Measurements from ENCODE around the gene TMSB10.
"Not testable (repeated sequence)": the region's sequence is repeated elsewhere in the genome, so short reads cannot be mapped to it uniquely, and the experiment has no call there.

TMSB10 gene

GRCh38 chr2:84939426-84940087 lies 34.1 kb downstream of the TMSB10 start:
- peak; percentile 49 to 63 for DNase-seq (ENCODE audit: low read depth in 2 of 2)

GRCh38 chr2:84940088-84940470 lies 34.6 kb downstream of the TMSB10 start:
- no peak for DNase-seq (ENCODE audit: low read depth in 2 of 2)

- DNase-seq (ENCODE audit: low read depth in 2 of 2): no peak
Measured at GRCh38 chr2:84940831-84941412, 35.5 kb downstream of the TMSB10 start.

GRCh38 chr2:84942166-84942565 lies 36.7 kb downstream of the TMSB10 start:
- DNase-seq (ENCODE audit: low read depth in 2 of 2): no peak

- no peak for DNase-seq (ENCODE audit: low read depth in 2 of 2)
Measured at GRCh38 chr2:84942964-84943421, 37.5 kb downstream of the TMSB10 start.

GRCh38 chr2:84944295-84944909 lies 38.9 kb downstream of the TMSB10 start:
- no peak for DNase-seq (ENCODE audit: low read depth in 2 of 2)

GRCh38 chr2:84945838-84946203 lies 40.4 kb downstream of the TMSB10 start:
- DNase-seq (ENCODE audit: low read depth in 2 of 2): not testable (repeated sequence)

GRCh38 chr2:84946204-84947009 lies 41.0 kb downstream of the TMSB10 start:
- DNase-seq (ENCODE audit: low read depth in 2 of 2): peak; percentile 43 to 69

GRCh38 chr2:84947010-84947593 lies 41.6 kb downstream of the TMSB10 start:
- DNase-seq (ENCODE audit: low read depth in 2 of 2): no peak

GRCh38 chr2:84953535-84953934 lies 48.1 kb downstream of the TMSB10 start:
- no peak for DNase-seq (ENCODE audit: low read depth in 2 of 2)

- no peak for DNase-seq (ENCODE audit: low read depth in 2 of 2)
Measured at GRCh38 chr2:84954329-84954728, 48.9 kb downstream of the TMSB10 start.
